NCI-H524 (cell line): ENCODE data around the gene SPC25.
"Not testable (repeated sequence)": the region's sequence is repeated elsewhere in the genome, so short reads cannot be mapped to it uniquely, and the experiment has no call there.

Source experiments
- DNase-seq, 2 experiments: peaks; one replicate each; lab custom pipeline; 2025; lab: John Stamatoyannopoulos, UW

SPC25 gene, protein sequence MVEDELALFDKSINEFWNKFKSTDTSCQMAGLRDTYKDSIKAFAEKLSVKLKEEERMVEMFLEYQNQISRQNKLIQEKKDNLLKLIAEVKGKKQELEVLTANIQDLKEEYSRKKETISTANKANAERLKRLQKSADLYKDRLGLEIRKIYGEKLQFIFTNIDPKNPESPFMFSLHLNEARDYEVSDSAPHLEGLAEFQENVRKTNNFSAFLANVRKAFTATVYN

GRCh38 chr2:168890006-168890782 is at the start of gene SPC25:
Gene SPC25, minus strand, starts transcription at chr2:168890430. Its CDS starts 911 bp downstream, at chr2:168889519.
- DNase-seq: peak; percentile 94

DNA sequence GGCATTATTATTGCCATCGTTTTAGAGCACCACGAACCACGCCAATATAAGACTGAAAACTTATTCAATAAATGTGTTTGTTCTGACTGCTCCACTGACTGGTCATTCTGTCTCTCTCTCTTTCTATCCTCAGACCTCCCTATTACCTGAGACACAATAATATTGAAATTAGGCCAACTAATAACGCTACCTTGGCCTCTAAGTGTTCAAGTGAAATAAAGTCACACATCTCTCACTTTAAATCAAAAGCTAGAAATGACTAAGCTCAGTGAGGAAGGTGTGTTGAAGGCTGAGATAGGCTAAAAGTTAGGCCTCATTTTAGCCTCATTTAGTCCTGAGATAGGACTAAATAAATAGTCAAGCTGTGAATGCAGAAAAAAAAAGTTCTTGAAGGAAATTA is 49.7 kb upstream of the SPC25 start:
- DNase-seq: no peak

GRCh38 chr2:168939061-168939460 is 48.8 kb upstream of the SPC25 start:
- DNase-seq: no peak

DNA sequence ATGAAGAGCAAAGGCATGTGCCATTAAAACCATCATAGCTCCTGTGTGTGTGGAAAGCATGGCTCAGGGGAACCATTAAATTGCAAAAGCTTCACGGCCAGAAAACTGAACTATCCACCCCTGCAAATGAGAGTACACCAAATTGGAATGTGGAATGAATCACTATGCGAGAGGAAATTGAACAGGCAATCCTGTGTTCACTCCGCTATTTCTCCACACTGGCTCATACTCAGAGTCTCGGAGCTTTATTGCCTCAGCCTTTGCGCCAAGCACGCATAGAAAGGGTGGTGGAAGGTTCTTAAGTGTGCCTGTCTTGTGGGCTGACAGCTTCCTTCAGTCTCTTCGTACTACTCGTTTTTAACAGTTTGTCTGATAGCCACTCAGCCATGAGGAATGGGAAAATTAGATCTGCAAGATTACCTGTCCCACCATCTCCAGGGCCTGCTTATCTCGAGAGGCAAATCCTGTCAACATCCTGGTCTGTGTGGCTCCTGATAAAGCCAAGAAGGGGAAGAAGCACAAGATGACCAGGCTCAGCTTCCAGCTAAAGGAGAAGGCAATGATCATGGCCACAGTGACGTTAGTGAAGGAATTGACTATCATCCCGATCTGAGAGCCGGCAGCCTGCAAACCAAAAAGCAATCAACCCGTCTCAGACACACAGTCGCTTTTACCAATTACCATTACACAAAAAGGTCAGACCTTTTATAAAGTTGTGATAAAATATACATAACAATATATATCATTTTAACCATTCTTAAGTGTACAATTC is 45.8 kb upstream of the SPC25 start:
- DNase-seq: no peak

DNA sequence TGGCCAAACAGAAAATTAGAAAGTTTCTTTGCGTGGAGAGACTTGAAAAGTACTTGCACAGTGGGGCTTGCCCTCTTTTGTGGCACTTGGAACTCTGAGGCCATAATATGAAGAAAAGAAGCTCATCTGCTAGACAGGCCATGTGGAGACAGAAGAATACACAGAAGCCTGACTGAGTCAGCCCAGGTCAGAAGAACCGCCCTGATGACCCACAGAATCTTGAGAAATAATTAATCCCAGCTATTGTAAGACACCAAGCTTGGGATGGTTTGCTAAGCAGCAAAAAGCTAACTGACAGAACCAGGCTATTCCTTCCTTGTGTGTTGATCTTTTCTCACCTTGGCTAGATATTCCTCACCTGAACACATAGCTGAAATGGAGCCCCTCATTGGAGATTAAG is 44.6 kb upstream of the SPC25 start:
- no peak for DNase-seq

DNA sequence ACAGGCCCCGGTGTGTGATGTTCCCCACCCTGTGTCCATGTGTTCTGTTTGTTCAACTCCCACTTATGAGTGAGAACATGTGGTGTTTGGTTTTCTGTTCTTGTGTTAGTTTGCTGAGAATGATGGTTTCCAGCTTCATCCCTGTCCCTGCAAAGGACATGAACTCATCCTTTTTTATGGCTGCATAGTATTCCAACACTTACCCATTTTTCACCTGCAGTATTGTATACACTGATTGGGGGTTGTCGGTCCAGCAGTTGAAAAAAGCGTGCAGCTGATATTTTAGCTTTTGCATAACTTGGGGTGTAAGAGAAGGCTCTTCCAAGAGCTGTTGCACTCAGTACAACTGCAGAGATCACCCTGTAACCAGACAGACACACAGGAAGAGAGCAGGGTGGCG is 41.9 kb upstream of the SPC25 start:
- not testable (repeated sequence) for DNase-seq

DNA sequence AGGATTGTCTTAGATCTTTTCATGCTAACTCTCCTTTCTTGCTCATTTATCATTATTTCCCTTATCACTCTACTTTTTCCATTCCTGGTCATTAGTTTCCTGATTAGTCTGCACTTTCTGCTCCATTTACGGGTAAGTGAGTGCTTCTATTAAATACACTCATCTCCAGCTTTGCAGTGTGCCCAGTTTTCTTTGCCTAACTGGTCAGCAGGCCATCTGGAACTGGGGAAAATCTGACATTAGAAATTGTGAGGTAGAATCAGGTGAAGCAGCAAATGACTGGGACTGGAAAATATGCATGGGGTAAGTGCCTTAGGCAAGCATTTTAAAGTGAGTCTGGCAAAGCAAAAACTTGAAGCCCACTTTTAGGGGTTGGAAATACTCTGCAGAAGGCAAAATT is 40.0 kb upstream of the SPC25 start:
- no peak for DNase-seq

DNA sequence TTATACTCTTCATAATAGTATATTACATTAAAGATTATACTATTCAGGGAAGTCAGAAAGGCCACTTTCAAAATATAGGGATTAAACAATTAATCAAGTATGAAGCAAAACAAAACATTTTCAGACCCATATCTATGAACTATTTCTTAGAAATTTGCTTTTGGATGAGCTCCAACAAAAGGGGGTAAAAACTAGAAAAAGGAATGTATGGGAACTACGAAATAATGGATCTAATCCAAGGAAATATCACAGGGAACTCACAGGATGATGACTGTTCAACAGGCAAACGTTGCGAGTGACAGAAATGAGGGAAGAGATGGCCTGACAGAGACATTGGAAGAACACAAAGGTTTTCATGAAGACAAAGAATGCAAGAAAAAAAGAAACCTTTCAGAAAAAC is 38.8 kb upstream of the SPC25 start:
- DNase-seq: no peak

DNA sequence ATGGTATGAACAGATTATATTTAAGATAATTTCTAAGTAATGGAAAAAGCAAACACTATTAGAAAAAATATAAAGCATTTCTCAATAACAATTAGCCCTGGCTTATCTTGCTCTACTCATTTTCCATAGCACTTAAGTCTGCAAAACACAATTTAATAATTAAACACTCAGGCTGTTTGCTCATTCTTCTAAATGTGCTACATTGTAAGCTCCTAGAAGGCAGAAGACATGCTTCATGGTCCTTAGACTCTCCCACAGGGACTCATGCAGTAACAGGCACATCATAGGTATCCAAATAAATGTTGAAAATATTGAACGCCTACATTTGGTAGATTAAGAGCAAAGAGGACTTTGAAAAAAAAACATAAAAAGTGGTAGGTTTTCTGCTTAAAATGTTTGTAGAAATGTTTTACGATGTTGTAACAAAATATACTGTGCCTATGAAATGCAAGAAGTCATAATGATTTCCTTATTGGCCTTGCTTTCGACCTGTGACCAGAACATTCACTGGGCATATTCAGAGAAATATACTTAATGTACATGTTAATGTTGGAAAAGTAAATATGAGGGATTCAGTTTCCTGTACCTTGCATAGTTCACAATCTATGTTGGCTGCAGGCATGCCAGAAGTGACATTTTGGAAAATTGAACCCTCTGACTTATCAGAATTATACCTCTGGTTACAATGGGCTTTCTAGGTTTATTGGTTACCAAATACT is 38.0 kb upstream of the SPC25 start:
- no peak for DNase-seq

DNA sequence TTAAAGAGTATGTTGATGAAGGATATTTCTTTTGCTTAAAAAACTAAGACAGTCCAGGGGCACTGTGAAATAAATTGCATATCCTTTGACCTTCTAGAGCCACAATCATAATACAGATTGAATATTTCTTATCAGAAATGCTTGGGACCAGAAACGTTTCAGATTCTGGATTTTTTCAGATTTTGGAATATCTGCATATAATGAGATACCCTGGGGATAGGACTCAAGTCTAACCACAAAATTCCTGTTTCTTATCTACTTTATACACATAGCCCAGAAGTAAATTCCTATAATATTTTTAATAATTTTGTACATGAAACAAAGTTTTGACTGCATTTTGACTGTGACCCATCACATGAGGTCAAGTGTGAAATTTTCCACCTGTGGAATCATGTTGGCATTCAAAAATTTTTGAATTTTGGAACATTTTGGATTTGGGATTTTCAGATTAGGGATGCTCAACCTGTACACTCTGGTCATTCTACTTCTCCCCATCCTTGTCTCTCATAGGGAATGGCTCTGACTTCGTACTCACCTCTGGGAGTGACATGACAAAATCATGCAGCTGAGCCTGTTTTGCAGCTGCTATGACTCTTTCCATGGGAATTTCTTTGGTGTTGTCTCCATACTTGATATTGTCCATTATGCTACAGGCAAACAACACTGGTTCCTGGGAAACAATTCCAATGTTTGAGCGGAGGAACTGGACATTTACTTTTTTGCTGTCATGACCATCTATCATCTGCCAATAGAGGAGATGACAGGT is 36.6 kb upstream of the SPC25 start:
- DNase-seq: no peak

DNA sequence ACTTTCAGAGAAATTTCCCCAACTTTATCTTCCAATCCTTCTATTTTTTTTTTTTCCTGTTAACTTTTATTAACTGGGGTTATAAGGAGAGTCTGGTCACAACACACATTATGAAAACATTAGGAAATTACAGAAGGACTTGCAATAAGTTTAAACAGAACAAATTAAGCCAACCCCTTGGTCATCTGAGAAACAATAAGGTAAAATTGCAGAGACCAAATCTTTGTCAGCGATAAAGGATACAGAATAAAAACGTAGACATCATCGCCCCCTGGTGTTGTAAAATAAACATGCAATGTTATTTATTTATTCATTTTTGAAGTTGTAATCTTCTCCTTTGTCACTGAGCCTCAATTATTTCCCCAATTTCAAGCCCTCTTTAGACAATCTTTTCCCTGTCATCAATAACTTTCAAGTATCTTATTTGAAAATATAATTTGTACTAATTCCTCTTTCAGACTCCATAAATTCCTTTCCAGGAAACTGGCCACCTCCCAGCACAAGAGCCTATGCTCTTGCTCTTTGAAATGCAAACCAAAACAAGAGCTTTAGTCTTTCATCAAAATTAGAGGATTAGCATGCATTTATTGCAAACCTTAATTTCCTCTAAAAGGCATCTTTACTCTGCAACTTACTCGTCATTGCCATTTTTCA is 30.4 kb upstream of the SPC25 start:
- peak in 1 of 2 experiments; percentile 49 for DNase-seq

GRCh38 chr2:168916331-168916675 is 26.1 kb upstream of the SPC25 start:
- no peak for DNase-seq

DNA sequence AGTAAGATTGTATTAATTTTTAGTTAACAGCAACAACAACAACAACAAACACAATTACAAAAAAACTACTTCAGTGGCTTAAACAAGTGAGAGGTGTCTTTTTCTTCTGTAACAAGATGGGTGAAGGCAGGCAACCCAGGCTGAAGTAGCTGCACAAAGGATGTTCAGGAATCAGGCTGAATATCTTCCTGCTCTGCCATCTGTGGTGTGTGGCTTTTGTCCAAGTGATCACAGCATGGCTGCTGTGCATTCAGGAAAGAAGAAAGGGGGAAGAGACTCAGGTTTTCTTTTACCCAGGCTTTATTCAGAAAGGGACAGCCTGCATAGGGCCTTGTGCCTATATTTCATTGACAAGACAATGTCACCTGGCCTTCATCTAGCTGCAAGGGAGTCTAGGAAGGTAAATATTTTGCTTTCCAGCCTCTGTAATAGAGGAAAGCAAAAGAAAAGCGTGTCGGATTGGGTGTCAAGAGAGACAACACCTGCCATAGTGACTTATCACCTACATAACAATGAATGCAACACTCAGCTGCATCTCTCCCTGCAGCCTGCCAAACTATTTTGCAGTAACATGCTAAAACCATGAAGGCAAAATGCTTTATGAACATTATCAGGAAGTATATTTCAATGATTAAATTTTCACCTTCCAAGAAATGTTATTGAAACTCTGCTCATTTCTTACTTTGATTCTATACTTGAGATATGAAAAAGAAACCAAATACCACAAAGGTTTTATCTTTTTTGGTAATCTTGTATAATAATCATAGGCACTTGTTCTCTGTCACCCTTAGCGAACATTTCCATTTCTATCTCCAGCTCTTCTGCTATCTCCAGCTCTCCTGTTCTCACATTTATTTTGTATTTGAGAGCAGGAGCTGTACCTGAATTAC is 25.5 kb upstream of the SPC25 start:
- peak; percentile 46 to 72 for DNase-seq

DNA sequence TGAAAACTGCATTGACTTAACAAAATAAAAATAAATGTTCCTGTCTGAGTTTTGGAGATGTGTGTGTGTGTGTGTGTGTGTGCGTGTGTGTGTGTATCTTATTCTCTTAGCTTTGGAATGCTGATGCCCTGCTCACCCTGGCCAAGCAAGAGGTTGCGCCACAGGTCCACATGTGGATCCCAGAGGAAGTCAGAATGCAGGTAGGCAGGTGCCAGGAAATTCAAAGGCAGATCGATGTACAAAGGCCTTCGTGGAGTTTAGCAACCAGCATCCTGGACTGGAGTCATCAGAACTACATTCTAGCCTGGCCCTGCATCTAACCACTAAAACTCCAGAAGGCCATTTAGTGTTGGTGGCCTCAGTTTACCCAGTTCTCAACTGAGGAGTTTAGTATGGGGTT is 23.3 kb upstream of the SPC25 start:
- peak in 1 of 2 experiments; percentile 5 for DNase-seq

DNA sequence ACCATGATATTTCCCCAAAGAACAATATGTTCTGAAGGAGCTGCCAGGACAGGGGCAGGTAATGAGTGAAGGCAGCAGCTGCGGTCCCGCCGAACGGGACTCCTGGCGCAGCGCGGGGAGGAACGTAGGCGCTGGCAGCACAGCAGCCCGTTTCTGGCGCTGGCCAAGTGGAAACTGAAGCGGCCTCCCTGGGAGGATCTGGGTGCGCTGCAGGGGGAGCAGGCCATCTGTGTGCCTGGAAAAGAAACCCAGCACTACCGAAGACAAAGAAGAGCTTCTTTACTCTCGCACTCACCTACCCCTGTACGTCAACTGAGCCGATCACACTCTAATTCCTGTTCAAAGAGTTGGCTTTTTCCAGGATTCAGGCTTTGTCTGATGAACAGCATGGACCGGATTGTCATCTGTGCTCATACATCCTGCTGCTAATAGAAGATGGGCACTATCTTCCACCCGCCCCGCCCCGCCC is 22.7 kb upstream of the SPC25 start:
- DNase-seq: peak; percentile 74 to 88

- no peak for DNase-seq
These were observed 22.2 kb upstream of the SPC25 start for GRCh38 chr2:168912466-168912865.

DNA sequence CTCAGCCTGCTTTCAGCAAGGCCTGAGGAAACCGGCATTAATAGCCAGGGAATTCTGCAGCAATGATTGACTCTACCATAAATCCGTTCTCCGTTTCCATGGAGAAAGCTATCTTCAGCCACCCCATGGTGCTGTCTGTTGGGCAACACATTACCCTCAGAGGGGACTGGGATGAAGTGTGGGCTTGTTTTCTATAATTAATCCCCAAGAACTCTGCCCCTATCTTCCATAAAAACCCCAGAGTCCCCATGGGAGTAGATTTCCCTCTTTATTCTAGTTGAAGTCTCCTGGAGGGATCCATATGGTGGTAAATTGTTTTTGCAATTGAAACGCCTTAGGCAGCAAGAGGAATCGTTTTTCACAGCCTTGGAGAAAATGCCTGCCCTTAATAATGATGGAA is 20.1 kb upstream of the SPC25 start:
- DNase-seq: peak; percentile 93 to 97

DNA sequence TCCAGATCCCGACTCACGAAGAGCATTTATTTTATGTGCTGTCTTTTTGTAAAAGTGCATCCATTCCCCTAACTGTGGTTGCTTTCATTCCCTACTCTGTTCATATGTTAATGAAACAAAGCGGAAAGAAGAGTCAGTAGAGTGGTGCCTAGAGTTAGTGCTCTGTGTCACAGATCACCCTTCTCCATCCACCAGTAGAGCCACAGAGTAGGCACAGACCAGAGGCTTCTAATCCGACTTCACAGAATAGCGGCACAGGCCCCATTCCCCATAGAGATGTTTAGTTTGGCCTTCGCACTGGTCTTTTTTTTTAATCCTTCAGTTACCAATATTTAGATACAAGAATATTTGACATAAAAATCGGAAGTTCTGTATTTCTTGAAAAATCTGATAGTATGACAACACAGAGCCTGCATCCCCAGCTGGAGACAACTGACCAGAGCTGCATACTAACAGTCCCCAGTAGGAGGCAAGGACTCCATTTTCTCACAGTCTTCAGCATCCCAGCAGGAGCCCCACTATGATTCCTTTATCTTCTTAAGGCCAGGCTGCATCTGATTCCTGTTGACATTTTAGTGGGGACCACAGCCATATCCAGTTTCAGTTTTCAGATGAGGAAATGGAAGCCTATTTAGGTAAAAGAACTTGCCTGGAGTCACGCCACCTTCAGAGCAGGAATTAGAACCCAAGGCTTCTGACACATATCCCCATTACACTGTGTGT is 17.9 kb upstream of the SPC25 start:
- no peak for DNase-seq

GRCh38 chr2:168904358-168904757 is 14.1 kb upstream of the SPC25 start:
- DNase-seq: no peak
